Lower leg skin (tissue), 3 donors: ENCODE measurements around the gene EHBP1.

Experiments used
- CTCF ChIP-seq, 3 donors: fragments of 450-650 bp; IDR thresholded peaks; one replicate each; pipeline ENCODE4 v1.5.1; 2016; ENCODE audit warnings: antibody characterized with exemption in 3 of 3, mild to moderate bottlenecking in 3 of 3, moderate library complexity in 2 of 3
- POLR2A ChIP-seq, 2 donors: fragments of 450-650 bp; IDR thresholded peaks; one replicate each; pipeline ENCODE4 v1.6.1; 2016 to 2017; ENCODE audit warnings: antibody characterized with exemption in 2 of 2, mild to moderate bottlenecking in 1 of 2, moderate library complexity in 1 of 2

- TF ChIP-seq CTCF (IDR thresholded peaks at IDR 0.05): no peak
- TF ChIP-seq POLR2A (IDR thresholded peaks at IDR 0.05): no peak
Observed at GRCh38 chr2:62705859-62706720, 577 bp downstream of the EHBP1 start.
